HEK293T (cell line): ENCODE data around the gene RAC3.

ENCODE experiments used
- CTCF ChIA-PET: fragments of 350-600 bp; formaldehyde crosslinking; extraction: SDS; loops from one replicate; lab custom pipeline; 2021; ENCODE audit warnings: antibody characterized with exemption, inconsistent platforms; lab: Yijun Ruan, JAX
- POLR2A ChIA-PET: fragments of 350-600 bp; formaldehyde crosslinking; extraction: SDS; loops from one replicate; lab custom pipeline; 2020; ENCODE audit warnings: antibody characterized with exemption, inconsistent platforms; lab: Yijun Ruan, JAX
- DNase-seq: peaks from one replicate; pipeline ENCODE4 v3.0.0; 2012; ENCODE audit warnings: mixed read lengths; ENCODE audit errors: extremely low spot score
- ARNT ChIP-seq: fragments of 450-650 bp; IDR thresholded peaks from 2 replicates; pipeline ENCODE4 v1.6.1; 2017; ENCODE audit warnings: mild to moderate bottlenecking
- BHLHE40 ChIP-seq: fragments of 450-650 bp; IDR thresholded peaks from 2 replicates; pipeline ENCODE4 v1.6.1; 2016; ENCODE audit warnings: mild to moderate bottlenecking, moderate library complexity, borderline replicate concordance
- CTBP1 ChIP-seq: fragments of 450-650 bp; IDR thresholded peaks from 2 replicates; pipeline ENCODE4 v1.6.1; 2016; ENCODE audit warnings: borderline replicate concordance
- ELF4 ChIP-seq: fragments of 450-650 bp; IDR thresholded peaks from 2 replicates; pipeline ENCODE4 v1.6.1; 2017; ENCODE audit warnings: antibody characterized with exemption
- FOXA1 ChIP-seq: fragments of 450-650 bp; IDR thresholded peaks from 2 replicates; pipeline ENCODE4 v1.6.1; 2016; ENCODE audit warnings: mild to moderate bottlenecking
- FOXK2 ChIP-seq: fragments of 450-650 bp; IDR thresholded peaks from 2 replicates; pipeline ENCODE4 v1.6.1; 2016; ENCODE audit warnings: mild to moderate bottlenecking
- FOXM1 ChIP-seq: fragments of 450-650 bp; IDR thresholded peaks from 2 replicates; pipeline ENCODE4 v1.6.1; 2017; ENCODE audit warnings: mild to moderate bottlenecking, borderline replicate concordance
- HDGF ChIP-seq: fragments of 450-650 bp; IDR thresholded peaks from 2 replicates; pipeline ENCODE4 v1.6.1; 2017; ENCODE audit warnings: antibody characterized with exemption, borderline replicate concordance
- L3MBTL2 ChIP-seq: fragments of 450-650 bp; conservative IDR thresholded peaks from 2 replicates; pipeline ENCODE4 v1.6.1; 2016; ENCODE audit warnings: mild to moderate bottlenecking
- LEF1 ChIP-seq: fragments of 450-650 bp; IDR thresholded peaks from 2 replicates; pipeline ENCODE4 v1.6.1; 2017; ENCODE audit warnings: mild to moderate bottlenecking, borderline replicate concordance
- NFRKB ChIP-seq: fragments of 450-650 bp; IDR thresholded peaks from 2 replicates; pipeline ENCODE4 v1.6.1; 2016; ENCODE audit warnings: mild to moderate bottlenecking, moderate library complexity
- SP1 ChIP-seq: fragments of 450-650 bp; IDR thresholded peaks from 2 replicates; pipeline ENCODE4 v1.6.1; 2017
- SUZ12 ChIP-seq: fragments of 450-650 bp; IDR thresholded peaks from 2 replicates; pipeline ENCODE4 v1.6.1; 2016; ENCODE audit warnings: mild to moderate bottlenecking
- TARDBP ChIP-seq: fragments of 450-650 bp; IDR thresholded peaks from 2 replicates; pipeline ENCODE4 v1.6.1; 2016
- ZNF384 ChIP-seq: fragments of 450-650 bp; IDR thresholded peaks from 2 replicates; pipeline ENCODE4 v1.6.1; 2016
- TF ChIP-seq, protein P1 (sequence below): fragments of 450-650 bp; IDR thresholded peaks from 2 replicates; pipeline ENCODE4 v1.6.1; 2016

Gene RAC3

DNA sequence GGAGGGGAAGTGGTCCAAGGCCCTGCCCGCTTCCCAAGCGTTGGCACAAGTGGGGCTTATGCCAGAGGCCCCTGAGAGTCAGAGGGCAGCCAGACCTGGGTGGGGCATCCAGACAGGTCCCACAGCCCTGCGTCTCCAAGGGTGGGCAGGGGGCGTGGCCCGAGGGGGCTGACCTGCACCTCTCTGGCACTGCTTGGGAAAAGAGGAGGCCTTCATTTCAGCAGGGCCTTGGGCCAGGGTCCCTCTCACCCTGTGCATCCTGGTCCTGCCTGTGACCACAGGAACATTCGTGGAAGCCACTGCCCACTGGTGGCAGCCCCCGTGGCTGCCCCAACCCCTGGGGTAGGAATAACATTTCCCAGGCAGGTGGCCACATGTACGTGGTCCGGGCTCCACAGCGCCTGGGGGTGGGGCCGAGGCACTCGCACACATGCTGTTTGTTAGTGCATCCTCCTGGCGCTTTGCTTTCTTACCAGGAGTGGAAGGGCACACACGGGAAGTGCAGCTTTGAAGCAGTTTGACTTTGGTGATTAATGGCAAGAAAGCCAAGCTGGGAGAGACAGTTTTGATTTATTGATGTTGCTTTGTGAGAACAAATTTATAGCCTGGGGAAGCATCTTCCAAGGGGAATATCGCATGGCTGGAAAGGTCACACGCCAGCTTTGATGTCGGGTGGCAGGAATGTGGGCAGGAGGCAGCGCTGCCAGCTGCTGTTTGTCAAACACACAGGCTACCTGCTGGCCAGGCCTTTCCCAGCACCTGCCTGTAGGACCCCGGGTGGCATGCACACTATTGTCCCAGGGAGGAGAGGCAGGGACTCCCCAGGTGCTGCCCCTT is 13.1 kb upstream of the RAC3 start:
- no peak for DNase-seq
- POLR2A ChIA-PET: no interaction called here

GRCh38 chr17:82018989-82019689 is 12.3 kb upstream of the RAC3 start:
- no peak for DNase-seq
- CTCF ChIA-PET: interaction anchor here (0.7 to 4.4 kb wide), 6 partner anchors 10 to 84 kb away, joined by 3 to 34 read pairs (median 6); partner anchors contain the start of gene NOTUM
- POLR2A ChIA-PET: interaction anchor here (1.0 to 1.7 kb wide), 3 partner anchors 12 to 146 kb away, joined by 3 to 6 read pairs (median 3); partner anchors contain the start of gene RAC3
- no peak for TF ChIP-seq BHLHE40
- TF ChIP-seq CTBP1: no peak
- TF ChIP-seq NFRKB: no peak
- TF ChIP-seq TARDBP: no peak
- TF ChIP-seq L3MBTL2: no peak
- TF ChIP-seq FOXA1: no peak
- TF ChIP-seq ARNT: no peak
- no peak for TF ChIP-seq LEF1
- TF ChIP-seq, protein P1, sequence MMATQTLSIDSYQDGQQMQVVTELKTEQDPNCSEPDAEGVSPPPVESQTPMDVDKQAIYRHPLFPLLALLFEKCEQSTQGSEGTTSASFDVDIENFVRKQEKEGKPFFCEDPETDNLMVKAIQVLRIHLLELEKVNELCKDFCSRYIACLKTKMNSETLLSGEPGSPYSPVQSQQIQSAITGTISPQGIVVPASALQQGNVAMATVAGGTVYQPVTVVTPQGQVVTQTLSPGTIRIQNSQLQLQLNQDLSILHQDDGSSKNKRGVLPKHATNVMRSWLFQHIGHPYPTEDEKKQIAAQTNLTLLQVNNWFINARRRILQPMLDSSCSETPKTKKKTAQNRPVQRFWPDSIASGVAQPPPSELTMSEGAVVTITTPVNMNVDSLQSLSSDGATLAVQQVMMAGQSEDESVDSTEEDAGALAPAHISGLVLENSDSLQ: no peak
- TF ChIP-seq FOXK2: no peak

More for the DNA sequence above, 13.1 kb upstream of the RAC3 start:
- TF ChIP-seq ZNF384 (no peak), FOXK2 (no peak), FOXM1 (no peak), BHLHE40 (no peak)
- CTCF ChIA-PET: no interaction called here

DNA sequence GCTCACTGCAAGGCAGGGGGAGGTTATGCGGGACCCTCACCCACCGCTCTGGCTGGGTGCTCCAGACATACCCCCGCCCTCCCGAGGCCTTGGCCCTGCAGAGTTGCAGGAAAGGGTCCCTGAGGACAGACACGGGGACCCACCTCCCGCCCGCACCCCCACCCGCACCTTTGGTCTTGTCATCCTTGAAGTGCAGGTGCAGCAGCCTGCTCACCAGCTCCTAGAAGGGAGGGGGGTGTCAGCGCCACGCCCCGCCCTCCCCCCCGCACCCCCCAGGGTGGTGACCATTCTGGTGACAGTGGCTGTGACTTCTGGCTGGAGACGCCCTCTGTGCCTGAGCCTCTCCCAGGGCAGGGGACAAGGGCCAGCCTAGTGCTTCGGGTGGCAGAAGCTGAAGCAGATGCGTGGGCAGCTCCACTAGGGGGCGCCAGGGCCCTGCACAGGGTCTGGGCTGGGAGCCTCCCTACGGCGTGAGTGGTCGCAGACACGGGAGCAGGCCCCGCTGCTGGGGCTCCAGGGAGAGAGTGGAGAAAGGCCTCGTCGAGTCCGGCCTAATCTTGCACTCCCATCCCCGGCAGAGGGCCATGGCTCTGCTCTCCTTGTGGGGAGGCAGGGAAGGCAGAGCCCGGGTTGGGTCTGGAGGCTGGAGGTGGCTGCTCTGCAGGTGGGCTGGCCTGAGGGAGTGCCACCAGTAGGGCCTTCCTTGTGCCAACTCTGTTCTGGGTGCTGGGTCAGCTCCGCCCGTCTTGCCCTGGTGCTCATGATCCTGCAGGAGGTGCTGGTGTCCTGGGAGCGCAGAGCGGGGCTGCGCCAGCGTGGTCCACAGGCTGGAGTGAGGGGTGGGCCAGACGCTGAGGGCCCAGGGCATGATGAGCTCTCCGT is 11.5 kb upstream of the RAC3 start:
- TF ChIP-seq, protein P1: no peak
- TF ChIP-seq FOXM1: no peak
- TF ChIP-seq HDGF: peak; percentile 75; the same call in 1 of the 2 replicates
- TF ChIP-seq NFRKB: no peak
- TF ChIP-seq LEF1: no peak
- TF ChIP-seq SUZ12: no peak
- peak; percentile 83 for DNase-seq
- ChIA-PET CTCF (interaction anchor here (0.7 to 4.4 kb wide), 9 partner anchors 10 to 135 kb away, joined by 3 to 34 read pairs (median 5); partner anchors contain the start of genes NOTUM and RAC3), POLR2A (interaction anchor here (1.0 to 2.8 kb wide), 5 partner anchors 12 to 147 kb away, joined by 3 to 13 read pairs (median 3); partner anchors contain the start of gene RAC3)

- TF ChIP-seq CTBP1 (no peak), LEF1 (no peak), HDGF (no peak), ELF4 (no peak), ARNT (no peak), ZNF384 (no peak), FOXK2 (no peak), NFRKB (no peak), SP1 (no peak), SUZ12 (no peak)
- TF ChIP-seq, protein P1: no peak
- ChIA-PET CTCF (interaction anchor here (1.0 to 4.4 kb wide), 9 partner anchors 10 to 135 kb away, joined by 3 to 34 read pairs (median 5); partner anchors contain the start of genes NOTUM and RAC3), POLR2A (interaction anchor here (1.0 to 2.8 kb wide), 5 partner anchors 11 to 148 kb away, joined by 3 to 13 read pairs (median 3); partner anchors contain the start of gene RAC3)
- no peak for DNase-seq
These were observed 10.8 kb upstream of the RAC3 start for GRCh38 chr17:82020572-82021106.
